ENCODE measurements around the gene GDF10.

GDF10 gene

DNA sequence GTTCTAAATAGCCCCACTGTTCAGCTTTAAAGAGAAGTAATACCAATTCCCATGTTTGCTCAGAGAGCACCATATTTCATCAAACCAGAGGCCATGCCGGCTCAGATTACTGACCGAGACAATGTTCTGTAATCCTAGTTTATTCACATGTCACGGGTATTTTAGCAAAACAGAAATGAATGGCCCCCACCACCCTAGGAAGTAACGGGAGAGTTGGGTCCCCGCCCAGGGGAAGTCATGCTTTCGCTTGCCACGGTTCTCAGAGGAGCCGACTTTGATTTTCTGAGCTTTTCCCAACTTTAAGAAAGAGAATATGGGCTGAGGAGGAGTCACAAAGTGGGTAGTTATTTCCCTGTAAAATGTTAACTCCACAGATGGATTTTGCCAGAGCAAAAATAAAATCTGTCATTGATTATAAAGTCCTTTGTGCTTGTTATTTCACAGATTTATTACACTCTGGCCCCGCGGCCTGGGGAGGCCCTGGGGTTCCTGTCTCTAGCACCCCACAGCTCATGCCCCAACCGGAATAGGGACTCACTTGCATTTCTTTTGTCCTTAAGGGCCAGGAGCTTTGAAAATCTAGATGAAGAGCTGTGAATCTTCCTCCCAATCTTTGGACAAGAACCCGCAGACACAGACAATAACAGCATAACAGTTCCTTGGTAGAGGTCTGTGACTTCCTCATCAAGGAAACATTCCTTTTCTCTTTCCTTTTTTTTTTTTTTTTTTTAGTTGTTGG, 3.7 kb upstream of the GDF10 start:
- TF ChIP-seq, protein P1, sequence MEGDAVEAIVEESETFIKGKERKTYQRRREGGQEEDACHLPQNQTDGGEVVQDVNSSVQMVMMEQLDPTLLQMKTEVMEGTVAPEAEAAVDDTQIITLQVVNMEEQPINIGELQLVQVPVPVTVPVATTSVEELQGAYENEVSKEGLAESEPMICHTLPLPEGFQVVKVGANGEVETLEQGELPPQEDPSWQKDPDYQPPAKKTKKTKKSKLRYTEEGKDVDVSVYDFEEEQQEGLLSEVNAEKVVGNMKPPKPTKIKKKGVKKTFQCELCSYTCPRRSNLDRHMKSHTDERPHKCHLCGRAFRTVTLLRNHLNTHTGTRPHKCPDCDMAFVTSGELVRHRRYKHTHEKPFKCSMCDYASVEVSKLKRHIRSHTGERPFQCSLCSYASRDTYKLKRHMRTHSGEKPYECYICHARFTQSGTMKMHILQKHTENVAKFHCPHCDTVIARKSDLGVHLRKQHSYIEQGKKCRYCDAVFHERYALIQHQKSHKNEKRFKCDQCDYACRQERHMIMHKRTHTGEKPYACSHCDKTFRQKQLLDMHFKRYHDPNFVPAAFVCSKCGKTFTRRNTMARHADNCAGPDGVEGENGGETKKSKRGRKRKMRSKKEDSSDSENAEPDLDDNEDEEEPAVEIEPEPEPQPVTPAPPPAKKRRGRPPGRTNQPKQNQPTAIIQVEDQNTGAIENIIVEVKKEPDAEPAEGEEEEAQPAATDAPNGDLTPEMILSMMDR (IDR thresholded peaks at IDR 0.05), result no peak

GRCh38 chr10:47296941-47297340, 3.1 kb upstream of the GDF10 start:
- TF ChIP-seq, protein P1 (IDR thresholded peaks at IDR 0.05), result no peak

GRCh38 chr10:47297866-47298540, 2.0 kb upstream of the GDF10 start:
- TF ChIP-seq, protein P1 (IDR thresholded peaks at IDR 0.05), result no peak

GRCh38 chr10:47298715-47299114, 1.3 kb upstream of the GDF10 start:
- TF ChIP-seq, protein P1 (IDR thresholded peaks at IDR 0.05), result no peak

GRCh38 chr10:47300429-47300931, 483 bp downstream of the GDF10 start:
- TF ChIP-seq, protein P1 (IDR thresholded peaks at IDR 0.05), result no peak

DNA sequence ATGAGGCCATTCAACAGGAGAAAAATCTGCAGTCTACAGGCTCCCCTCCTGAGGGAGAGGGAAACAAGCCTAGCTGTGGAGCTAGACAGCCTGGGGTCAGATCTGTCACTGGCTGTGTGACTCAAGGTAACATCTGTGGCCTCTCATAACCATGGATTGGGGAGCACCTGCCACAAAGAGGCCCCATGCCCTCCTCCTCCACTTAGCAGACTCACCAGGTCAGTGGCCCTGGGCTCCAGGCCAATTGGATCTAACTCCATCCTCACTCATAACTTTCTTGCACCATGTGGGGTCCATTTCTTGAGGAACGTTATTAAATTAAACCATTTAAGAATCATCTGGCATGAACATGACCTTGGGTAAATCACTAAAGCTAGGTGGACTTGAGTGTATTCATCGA, 1.8 kb downstream of the GDF10 start:
- TF ChIP-seq, protein P1 (IDR thresholded peaks at IDR 0.05), result no peak

DNA sequence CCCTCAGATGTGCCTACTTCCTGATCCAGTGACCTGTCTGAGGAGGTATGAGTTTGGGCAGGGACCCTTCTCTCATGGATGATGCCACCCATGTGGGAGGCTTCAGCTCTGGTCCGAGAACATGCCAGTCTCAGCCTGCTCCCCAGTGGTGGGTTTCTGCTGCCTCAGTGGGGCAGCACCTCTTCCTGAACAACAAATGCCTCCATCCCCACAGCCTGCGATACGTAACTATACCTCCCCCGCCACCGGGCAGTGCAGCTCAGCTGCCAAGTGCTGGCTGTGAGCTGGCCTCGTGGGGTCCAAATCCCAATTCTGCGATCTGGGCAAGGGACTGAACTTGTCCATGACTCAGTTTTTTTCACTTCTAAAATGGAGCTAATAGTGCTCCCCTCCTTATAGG, 3.1 kb downstream of the GDF10 start:
- TF ChIP-seq, protein P1 (IDR thresholded peaks at IDR 0.05), result no peak

Measured in LNCAP (cell line).